LNCAP (cell line): ENCODE data around the gene TXNDC8.

Experiments
- CTCF ChIP-seq: fragments of 450-650 bp; IDR thresholded peaks from 2 replicates; pipeline ENCODE4 v1.5.1; 2017; ENCODE audit warnings: mild to moderate bottlenecking

Gene TXNDC8

GRCh38 chr9:110284211-110284844 is 53.3 kb downstream of the TXNDC8 start:
- no peak for TF ChIP-seq CTCF

- TF ChIP-seq CTCF: no peak
Observed at GRCh38 chr9:110283751-110284150, 53.9 kb downstream of the TXNDC8 start.

GRCh38 chr9:110282739-110283081 is 55.0 kb downstream of the TXNDC8 start:
- TF ChIP-seq CTCF: no peak

GRCh38 chr9:110282018-110282738 is 55.5 kb downstream of the TXNDC8 start:
- TF ChIP-seq CTCF: no peak

- TF ChIP-seq CTCF: no peak
Observed at GRCh38 chr9:110278080-110278707, 59.5 kb downstream of the TXNDC8 start.

GRCh38 chr9:110276781-110277180 is 60.9 kb downstream of the TXNDC8 start:
- no peak for TF ChIP-seq CTCF

- TF ChIP-seq CTCF: no peak
Observed at GRCh38 chr9:110270211-110270995, 67.3 kb downstream of the TXNDC8 start.
